ENCODE measurements around the gene SNED1. TPM values are rescaled to one million over a fixed set of nuclear protein-coding genes. Genes with fewer than 3 reads are reported as not detected.

SNED1 gene
- total RNA-seq, 2 donors from 2014 or later = 3.0 to 4.8 TPM

DNA sequence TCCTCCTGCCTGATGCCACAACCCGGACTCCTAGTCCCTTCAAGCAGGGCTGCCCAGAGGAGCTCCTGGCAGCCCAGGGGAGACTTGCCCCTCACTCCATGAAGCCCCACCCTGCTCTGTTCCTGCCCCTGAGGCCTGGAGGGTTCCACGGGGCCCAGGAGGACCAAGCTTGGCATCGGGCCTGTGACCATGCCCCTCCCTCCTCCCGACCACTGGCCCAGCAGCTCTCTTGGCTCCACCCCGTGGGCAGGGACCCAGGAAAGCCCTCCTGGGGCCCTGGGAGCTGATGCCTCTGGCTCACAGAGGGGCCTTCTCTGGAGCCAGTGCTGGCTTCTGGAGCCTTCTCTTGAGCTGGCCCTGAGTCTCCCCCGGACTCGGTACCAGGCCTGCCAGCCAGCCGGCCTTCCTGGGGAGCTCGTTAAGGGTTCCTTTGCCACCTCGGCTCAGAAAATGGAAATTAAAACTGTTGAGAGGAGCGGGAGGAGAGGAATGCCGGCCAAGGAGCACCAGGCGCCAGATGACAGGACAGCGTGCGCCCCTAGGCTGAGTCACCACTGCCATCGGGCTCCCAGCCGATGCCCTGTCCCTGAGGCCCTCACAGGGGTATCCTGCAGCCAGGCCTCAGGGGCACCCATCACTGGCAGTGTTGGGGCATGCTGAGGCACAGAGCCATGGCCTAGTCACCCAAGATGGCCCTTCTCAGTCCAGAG is 40.6 kb upstream of the SNED1 start:
- H3K27ac Mint-ChIP-seq = no peak overlapping the region
- H3K4me1 Mint-ChIP-seq = no peaks in the 10 kb centered on the region
- H3K36me3 Mint-ChIP-seq (ENCODE audit: low read depth) = no peaks in the 10 kb centered on the region
- no peak for ATAC-seq (replicated peaks)
- no peak overlapping the region for H3K4me3 Mint-ChIP-seq
- no peaks in the 10 kb centered on the region for H3K27me3 Mint-ChIP-seq
- no peaks in the 10 kb centered on the region for H3K9me3 Mint-ChIP-seq

DNA sequence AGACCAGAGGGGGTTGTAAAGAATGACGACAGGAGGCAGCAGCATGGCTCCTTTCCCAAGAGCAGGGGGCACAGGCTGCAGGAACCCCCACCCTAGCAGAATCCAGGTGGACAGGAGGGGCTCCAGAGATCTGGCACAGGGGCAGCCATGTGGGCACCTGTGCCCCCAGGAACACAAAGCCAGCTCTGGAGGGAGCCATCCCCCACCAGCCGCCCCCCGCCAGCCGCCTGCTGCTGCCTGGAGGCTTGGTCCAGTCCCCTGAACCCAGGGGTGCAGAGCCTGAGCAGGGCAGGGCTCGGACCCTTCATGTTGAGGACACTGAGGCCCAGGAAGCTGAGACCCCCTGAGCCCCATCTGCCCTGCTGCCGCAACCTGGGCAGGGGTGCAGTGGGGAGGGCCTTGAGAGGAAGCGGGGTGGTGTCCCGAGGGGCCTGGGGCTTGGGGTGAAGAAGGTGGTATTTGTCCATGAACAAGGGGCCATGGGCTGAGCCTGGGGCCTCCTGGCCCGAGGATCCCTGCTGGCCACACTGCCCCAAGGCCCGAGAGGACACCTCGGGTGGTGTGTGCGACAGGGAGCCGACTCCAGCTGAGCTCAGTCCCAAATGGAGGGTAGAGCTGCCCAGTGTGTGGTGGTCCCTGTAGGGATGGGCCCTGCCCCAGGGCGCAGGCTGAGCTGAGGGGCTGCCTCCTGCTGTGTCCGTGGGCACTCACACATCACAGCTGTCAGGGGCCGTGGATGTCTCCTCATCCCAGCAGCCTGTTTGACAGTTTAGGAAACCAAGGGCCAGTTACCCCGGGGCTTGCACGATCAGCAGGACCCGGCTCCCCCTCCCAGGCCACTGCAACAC is 39.8 kb upstream of the SNED1 start:
- Mint-ChIP-seq H3K27ac (no peak overlapping the region), H3K4me1 (no peaks in the 10 kb centered on the region), H3K27me3 (no peaks in the 10 kb centered on the region), H3K9me3 (no peaks in the 10 kb centered on the region), H3K36me3 (ENCODE audit: low read depth) (no peaks in the 10 kb centered on the region), H3K4me3 (no peak overlapping the region)
- no peak for ATAC-seq (replicated peaks)

DNA sequence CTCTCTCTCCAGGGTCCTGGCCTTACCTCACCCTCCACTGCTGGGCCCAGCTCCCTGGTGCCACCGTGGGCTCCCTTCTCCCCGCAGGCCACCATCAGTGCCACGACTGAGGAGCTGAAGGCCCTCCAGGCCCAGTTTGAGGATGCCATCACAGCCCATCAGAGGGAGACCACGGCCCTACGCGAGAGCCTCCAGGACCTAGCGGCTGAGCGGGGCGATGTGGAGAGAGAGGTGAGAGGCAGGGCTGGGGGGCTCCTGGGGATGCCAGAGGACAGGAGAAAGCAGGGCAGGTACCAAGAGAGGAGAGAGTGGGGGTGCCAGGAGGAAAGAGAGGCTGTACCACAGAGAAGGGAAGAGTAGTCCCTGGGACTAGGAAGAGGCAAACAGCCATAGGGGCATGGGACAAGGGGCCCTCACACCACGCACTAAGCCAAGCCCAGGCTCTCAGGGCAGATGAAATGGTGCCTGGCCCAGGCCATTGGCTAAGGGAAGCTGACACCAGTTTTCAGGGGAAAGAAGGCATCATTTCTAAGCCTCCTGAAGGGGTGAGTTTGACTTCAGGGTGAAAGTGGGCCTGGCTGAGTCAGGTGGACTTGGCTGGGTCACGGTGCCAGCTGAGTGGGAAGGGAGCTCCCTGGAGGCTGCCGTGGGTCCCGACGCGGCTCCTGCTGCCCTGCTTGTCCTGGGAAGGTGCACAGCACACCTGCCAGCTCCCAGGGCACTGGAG is 39.0 kb upstream of the SNED1 start:
- no peak overlapping the region for H3K27ac Mint-ChIP-seq
- no peak overlapping the region for H3K4me3 Mint-ChIP-seq
- H3K4me1 Mint-ChIP-seq = no peaks in the 10 kb centered on the region
- no peaks in the 10 kb centered on the region for H3K27me3 Mint-ChIP-seq
- no peak for ATAC-seq (replicated peaks)
- H3K9me3 Mint-ChIP-seq = no peaks in the 10 kb centered on the region
- H3K36me3 Mint-ChIP-seq (ENCODE audit: low read depth) = no peaks in the 10 kb centered on the region

DNA sequence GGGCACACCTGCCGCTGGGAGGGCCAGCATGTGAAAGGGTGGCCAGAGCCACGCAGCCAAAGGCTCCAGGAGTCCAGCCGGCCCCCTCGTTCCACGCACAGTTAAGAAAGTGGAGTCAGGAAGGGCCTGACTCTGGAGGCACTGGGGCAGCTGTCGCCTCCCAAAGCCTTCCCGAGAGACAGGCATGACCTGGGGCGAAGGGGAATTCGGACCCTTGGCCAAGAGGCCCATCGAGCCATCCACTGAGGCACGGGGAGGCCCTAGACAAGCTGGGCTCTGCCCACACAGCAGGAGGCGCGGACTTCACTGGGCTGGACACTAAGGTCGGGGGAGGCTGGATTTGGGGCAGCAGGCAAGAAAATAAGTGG is 38.5 kb upstream of the SNED1 start:
- H3K4me1 Mint-ChIP-seq = no peaks in the 10 kb centered on the region
- H3K27me3 Mint-ChIP-seq = no peaks in the 10 kb centered on the region
- no peak overlapping the region for H3K4me3 Mint-ChIP-seq
- no peak overlapping the region for H3K27ac Mint-ChIP-seq
- no peaks in the 10 kb centered on the region for H3K9me3 Mint-ChIP-seq
- ATAC-seq (replicated peaks) = no peak
- no peaks in the 10 kb centered on the region for H3K36me3 Mint-ChIP-seq (ENCODE audit: low read depth)

DNA sequence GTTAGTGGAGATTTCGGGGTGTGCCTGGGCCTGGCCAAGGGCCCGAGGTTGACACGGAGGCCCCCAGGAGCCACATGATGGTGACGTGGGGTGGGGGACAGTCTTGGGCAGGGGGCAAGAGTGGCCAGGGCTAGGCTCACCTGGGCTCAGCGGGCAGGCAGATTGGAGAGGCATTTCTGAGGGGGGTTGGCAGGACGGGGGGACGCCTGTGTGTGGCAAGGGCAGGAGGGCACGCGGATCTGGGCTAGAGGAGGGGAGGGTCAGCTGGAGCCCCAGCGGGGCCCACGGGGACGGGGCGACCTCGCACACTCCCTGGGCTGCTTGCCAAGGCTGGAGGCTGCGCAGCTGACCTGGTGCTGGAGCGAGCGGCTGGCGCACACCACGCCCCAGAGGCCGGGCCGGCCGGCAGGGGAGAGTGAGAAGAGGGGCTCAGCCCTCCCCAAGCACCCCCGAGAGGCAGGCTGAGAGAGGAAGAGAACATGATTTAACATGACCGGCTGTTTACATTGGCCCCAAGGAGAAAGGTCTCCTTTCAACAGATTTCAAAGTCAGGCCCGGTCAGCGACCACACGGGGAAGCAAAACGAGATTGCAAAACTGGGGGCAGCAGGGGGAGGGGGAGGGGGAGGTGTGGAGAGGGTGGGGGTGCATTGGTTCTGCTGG is 38.0 kb upstream of the SNED1 start:
- no peaks in the 10 kb centered on the region for H3K27me3 Mint-ChIP-seq
- H3K27ac Mint-ChIP-seq = no peak overlapping the region
- no peak overlapping the region for H3K4me3 Mint-ChIP-seq
- no peaks in the 10 kb centered on the region for H3K36me3 Mint-ChIP-seq (ENCODE audit: low read depth)
- ATAC-seq (replicated peaks) = no peak
- H3K9me3 Mint-ChIP-seq = no peaks in the 10 kb centered on the region
- no peaks in the 10 kb centered on the region for H3K4me1 Mint-ChIP-seq

DNA sequence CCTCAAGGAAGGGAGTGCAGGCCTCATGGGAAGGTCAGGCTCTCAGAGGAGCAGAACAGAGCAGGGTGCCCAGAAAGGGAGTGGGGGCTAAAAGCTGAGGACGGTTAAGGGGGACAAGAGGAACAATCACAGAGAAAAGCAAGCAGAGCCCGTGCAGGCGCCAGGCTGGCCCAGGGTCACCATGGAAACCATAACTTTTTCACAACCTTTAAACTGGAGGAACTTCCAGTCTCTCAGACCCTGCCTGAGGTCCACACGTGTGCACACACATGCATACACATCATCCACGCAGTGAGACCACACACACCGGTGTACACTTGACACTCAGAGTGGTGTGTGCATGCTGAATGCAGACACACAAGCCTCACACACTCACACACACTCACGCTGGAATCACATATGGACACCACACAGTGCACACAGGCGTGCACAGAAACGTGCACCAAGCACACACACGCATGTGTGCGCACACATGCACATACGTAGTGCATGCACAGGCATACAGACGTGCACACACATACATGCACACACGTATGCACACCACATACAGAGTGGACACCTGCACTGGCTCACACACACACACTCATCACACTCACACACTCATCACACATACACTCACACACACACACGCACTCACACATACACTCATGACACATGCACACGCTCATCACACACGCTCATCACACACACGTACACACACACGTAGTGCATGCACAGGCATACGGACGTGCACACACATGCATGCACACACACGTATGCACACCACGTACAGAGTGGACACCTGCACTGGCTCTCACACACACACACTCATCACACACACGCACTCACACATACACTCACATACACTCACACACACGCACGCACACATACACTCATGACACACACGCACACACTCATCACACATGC is 37.2 kb upstream of the SNED1 start:
- H3K27me3 Mint-ChIP-seq = no peaks in the 10 kb centered on the region
- H3K4me3 Mint-ChIP-seq = no peak overlapping the region
- H3K4me1 Mint-ChIP-seq = no peaks in the 10 kb centered on the region
- no peak for ATAC-seq (replicated peaks)
- no peaks in the 10 kb centered on the region for H3K36me3 Mint-ChIP-seq (ENCODE audit: low read depth)
- H3K9me3 Mint-ChIP-seq = no peaks in the 10 kb centered on the region
- no peak overlapping the region for H3K27ac Mint-ChIP-seq

DNA sequence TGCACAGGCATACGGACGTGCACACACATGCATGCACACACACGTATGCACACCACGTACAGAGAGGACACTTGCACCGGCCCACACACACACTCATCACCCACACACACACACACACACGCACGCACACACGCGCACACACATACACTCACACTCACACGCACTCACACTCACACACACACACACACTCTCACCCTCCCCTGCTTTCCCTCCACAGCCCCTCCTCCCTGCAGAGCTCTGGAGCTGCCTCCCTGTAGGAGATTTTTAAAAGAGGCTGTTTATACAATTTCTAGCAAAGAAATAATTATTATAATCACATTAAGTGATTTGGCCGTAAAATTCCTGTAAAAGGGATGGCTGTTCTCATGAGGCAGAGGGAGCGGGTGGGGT is 36.5 kb upstream of the SNED1 start:
- H3K27ac Mint-ChIP-seq = no peak overlapping the region
- H3K9me3 Mint-ChIP-seq = no peaks in the 10 kb centered on the region
- no peaks in the 10 kb centered on the region for H3K36me3 Mint-ChIP-seq (ENCODE audit: low read depth)
- no peak overlapping the region for H3K4me3 Mint-ChIP-seq
- no peaks in the 10 kb centered on the region for H3K27me3 Mint-ChIP-seq
- no peak for ATAC-seq (replicated peaks)
- H3K4me1 Mint-ChIP-seq = no peaks in the 10 kb centered on the region

DNA sequence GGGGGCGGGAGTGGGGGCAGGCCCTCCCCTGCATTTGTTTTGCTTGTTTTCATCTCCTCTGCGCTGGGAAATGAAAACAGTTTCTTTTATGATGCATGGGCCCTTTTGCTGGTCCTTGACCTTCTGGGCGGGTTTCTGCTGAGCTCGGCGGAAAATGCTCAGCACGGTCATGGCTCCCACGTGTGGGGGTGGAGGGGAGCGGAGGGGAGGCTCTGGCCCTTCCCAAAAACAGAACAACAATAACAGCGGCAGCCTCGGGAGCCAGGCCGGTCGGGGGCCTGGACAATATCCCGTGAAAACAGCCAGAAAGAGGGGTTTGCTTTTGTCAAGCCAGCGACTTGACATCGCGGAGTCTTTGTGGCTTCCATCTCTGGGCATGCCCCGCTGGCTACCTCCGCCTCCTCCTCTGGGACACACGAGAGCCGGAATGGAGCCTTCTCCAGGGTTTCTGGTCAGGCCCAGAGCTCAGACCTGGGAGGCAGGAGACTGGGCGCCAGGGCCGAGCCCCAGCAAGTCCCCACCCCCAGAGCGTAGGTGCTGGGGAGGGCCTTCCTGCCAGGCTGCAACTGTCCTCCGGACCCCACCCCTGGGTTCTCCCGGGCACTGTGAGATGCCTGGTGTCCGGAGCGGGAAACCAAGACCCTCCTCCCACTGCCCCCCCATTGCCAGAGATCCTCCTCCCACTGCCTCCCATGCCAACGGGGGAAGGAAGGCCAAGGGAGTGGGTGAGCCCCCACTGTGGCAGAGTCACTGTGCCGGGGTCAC is 35.9 kb upstream of the SNED1 start:
- Mint-ChIP-seq H3K27me3 (no peaks in the 10 kb centered on the region), H3K4me3 (no peak overlapping the region), H3K27ac (no peak overlapping the region), H3K36me3 (ENCODE audit: low read depth) (no peaks in the 10 kb centered on the region), H3K4me1 (no peaks in the 10 kb centered on the region), H3K9me3 (no peaks in the 10 kb centered on the region)
- no peak for ATAC-seq (replicated peaks)

DNA sequence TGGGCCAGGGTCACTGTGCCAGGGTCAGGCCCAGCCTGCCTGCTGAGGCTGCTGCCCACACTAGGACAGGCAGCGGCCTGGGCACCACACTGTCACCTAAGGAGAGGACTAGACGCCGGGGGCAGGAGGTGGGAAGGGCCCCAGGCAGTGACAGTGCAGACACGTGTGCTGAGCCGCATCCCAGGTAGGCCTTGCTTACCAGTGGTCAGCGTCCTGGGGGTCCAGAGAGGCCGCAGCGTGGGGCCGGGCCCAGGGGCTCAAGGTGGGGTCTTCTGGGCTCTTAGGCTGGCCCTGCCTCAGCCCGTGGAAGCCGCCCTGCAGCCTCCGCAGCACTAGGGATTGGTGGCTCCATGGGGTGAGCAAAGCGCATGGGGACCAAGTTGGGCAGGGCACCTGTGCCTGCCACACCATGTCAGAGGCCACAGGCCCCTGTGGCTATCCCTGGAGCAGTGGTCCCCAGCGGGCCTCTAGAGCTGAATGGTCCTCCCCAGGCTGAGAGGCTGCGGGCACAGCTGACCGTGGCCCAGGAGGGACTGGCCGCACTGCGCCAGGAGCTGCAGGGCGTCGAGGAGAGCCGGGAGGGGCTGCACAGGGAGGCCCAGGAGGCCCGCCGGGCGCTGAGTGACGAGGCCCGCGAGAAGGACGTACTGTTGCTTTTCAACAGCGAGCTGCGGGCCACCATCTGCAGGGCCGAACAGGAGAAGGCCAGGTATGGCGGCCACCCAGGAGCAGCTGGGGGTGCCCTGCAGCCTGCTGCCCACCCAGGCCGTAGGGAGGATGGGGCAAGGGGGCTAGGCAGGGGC is 35.2 kb upstream of the SNED1 start:
- H3K4me3 Mint-ChIP-seq = no peak overlapping the region
- no peaks in the 10 kb centered on the region for H3K9me3 Mint-ChIP-seq
- no peaks in the 10 kb centered on the region for H3K27me3 Mint-ChIP-seq
- no peak overlapping the region for H3K27ac Mint-ChIP-seq
- no peaks in the 10 kb centered on the region for H3K4me1 Mint-ChIP-seq
- no peaks in the 10 kb centered on the region for H3K36me3 Mint-ChIP-seq (ENCODE audit: low read depth)
- ATAC-seq (replicated peaks) = no peak

DNA sequence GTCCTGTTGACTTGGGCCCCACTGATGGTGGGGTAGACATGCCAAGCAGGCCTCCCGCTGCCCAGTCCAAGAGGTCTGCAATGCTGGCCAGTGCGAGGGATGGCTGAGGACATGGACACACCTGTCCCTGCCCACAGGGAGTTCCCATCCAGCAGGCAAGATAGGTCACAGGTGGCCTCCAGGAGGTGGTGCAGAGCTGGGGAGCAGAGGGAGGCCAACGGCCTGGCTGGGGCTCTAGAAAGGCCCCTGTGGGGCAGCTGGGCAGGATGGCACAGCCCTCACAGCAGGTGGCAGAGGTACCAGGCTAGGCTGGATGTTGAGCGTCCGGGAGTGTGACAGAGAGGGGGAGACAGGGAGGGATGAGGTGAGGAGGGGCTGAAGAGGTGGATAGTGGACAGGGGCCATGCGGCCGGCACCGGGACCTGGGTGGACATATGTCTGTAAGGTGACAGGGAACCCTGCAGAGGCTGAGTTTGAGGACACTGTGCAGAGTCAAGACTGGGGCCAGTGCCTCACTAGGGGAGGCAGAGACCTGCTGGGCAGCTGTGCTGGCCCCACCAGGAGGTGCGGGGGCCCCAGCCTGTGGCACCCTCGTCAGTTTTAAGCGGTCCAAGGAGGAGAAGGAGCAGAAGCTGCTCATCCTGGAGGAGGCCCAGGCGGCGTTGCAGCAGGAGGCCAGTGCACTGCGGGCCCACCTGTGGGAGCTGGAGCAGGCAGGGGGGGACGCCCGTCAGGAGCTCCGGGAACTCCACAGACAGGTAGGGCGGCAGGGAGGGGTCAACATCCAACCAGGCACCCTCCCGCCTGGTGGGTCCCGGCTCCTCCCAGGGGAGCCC is 34.3 kb upstream of the SNED1 start:
- no peaks in the 10 kb centered on the region for H3K9me3 Mint-ChIP-seq
- H3K36me3 Mint-ChIP-seq (ENCODE audit: low read depth) = no peaks in the 10 kb centered on the region
- ATAC-seq (replicated peaks) = no peak
- no peaks in the 10 kb centered on the region for H3K27me3 Mint-ChIP-seq
- no peak overlapping the region for H3K27ac Mint-ChIP-seq
- no peak overlapping the region for H3K4me3 Mint-ChIP-seq
- H3K4me1 Mint-ChIP-seq = no peaks in the 10 kb centered on the region

DNA sequence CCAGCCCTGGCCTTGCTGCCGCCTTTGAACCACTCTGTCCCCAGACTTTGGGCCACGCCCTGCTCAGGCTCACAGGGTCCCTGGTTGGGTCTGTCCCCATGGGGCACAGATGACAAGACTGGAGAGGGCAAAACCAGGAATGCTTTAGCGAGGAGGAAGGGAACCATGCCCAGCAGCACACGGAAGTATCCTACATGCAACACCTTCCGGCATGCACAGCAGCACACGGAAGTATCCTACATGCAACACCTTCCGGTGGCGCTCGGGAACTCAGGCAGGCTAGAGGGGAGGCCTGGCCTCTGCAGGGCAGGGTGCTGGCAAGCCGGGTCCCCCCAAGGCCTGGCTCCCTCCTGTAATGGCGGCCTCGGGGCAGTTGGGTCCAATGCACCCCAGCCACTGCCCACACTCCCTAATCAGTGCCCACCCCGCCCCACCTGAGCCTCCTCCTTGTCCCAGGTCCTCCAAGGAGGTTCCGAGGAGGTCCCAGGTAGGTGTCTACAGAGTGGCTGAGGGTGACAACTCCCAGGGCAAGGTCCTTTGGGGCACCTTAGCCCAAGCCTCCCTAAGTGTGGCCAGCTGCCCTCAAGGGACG is 33.6 kb upstream of the SNED1 start:
- H3K36me3 Mint-ChIP-seq (ENCODE audit: low read depth) = no peaks in the 10 kb centered on the region
- H3K9me3 Mint-ChIP-seq = no peaks in the 10 kb centered on the region
- no peaks in the 10 kb centered on the region for H3K27me3 Mint-ChIP-seq
- no peaks in the 10 kb centered on the region for H3K4me1 Mint-ChIP-seq
- H3K27ac Mint-ChIP-seq = no peak overlapping the region
- H3K4me3 Mint-ChIP-seq = no peak overlapping the region
- no peak for ATAC-seq (replicated peaks)
